GM12891 (cell line): ENCODE measurements around the gene OR2T2.
"Not testable (repeated sequence)": the region's sequence is repeated elsewhere in the genome, so short reads cannot be mapped to it uniquely, and the experiment has no call there.

Experiments used
- POLR2A ChIP-seq: IDR thresholded peaks from 2 replicates; pipeline ENCODE4 v1.6.1; 2011; ENCODE audit warnings: low read depth, low read length, control low read depth
- POU2F2 ChIP-seq: IDR thresholded peaks from 2 replicates; pipeline ENCODE4 v1.6.1; 2011; ENCODE audit warnings: low read depth, mild to moderate bottlenecking, control low read depth, low read length, moderate library complexity

DNA sequence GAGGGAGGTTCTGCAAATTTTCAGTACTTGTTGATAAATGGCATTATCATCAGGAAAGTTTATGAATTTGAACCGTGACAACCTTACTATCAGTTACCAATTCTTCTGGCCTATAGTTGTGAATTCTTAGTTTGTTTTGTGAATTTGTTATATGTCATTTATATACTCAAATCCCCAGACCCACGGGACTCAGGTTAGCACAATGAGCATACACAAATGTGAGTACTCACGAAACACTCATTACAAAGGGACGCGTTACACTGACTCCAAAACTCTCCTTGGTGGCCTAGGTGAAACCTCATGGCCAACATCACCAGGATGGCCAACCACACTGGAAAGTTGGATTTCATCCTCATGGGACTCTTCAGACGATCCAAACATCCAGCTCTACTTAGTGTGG, 42.9 kb downstream of the OR2T2 start, which contains the start of gene OR2T5:
- not testable (repeated sequence) for TF ChIP-seq POU2F2, POLR2A
